Activated T-cell treated with anti-CD3 and anti-CD28 coated beads, Interleukin-2, amount 50 U/mL, for 1 hour (primary cell): ENCODE data around the gene PPP2R2C.

ENCODE experiments used
- DNase-seq: peaks from one replicate; pipeline ENCODE4 v3.0.0-alpha.2; 2020

The PPP2R2C gene

GRCh38 chr4:6278801-6279197, 193.6 kb downstream of the PPP2R2C start:
- DNase-seq, result no peak

GRCh38 chr4:6277935-6278800, 194.2 kb downstream of the PPP2R2C start:
- DNase-seq, result no peak

- DNase-seq, result no peak
Observed at GRCh38 chr4:6277139-6277802, 195.1 kb downstream of the PPP2R2C start.

GRCh38 chr4:6275898-6276806, 196.3 kb downstream of the PPP2R2C start:
- no peak for DNase-seq

- no peak for DNase-seq
Observed at GRCh38 chr4:6275351-6275750, 197.1 kb downstream of the PPP2R2C start.

GRCh38 chr4:6273661-6273990, 198.8 kb downstream of the PPP2R2C start:
- DNase-seq, result no peak

- no peak for DNase-seq
Observed at GRCh38 chr4:6272863-6273660, 199.4 kb downstream of the PPP2R2C start.

- no peak for DNase-seq
Observed at GRCh38 chr4:6271701-6272465, 200.5 kb downstream of the PPP2R2C start.

- no peak for DNase-seq
Observed at GRCh38 chr4:6271206-6271605, 201.2 kb downstream of the PPP2R2C start.

- peak; percentile 24 for DNase-seq
Observed at GRCh38 chr4:6270636-6271121, 201.7 kb downstream of the PPP2R2C start.
